Middle frontal gyrus (tissue), 1 donor: ENCODE measurements around the gene TEDDM1.
"Not testable (repeated sequence)": the region's sequence is repeated elsewhere in the genome, so short reads cannot be mapped to it uniquely, and the experiment has no call there.

Experiments
- DNase-seq: peaks from one replicate; pipeline ENCODE4 v3.0.0-alpha.2; 2015; ENCODE audit warnings: low spot score; ENCODE audit errors: extremely low spot score

Gene TEDDM1

DNA sequence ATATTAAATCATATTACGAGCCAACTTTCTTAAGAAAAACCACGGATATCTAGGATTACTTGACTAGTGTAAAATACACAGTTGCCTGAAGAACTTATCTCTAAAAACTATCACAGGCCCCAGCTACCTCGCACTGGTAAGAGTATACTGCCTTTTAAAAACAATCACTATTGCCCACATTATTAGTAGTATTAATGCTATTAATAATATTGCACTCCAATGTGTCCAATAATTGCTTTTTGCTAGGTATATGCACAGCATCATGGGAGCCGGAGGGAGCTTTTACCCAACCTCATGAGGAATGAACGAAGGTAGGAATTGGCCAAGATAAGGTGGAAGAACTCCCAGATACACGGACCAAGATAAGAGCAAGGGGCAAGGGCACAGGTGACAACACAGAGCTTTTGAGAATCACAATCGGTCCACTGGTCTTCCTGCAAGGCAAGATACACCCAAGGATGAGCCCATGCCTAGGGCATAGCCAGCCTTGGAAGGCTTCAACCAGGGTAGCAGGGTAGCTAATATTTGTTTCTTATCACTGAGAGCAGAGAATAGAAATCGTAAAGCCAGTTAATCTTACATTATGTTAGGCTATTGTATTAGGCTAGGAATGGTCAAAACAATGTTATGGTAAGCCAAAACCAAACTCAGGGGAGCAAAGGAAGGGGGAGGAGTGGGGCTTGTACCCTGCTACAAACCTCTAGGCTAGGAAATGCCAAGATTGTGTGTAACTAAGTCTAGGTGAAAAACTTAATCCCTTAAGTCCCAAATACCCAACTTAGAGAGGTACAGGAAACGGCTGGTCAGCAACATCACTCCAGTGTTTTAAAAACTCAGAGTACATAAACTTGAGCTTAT is 18.3 kb downstream of the TEDDM1 start:
- no peak for DNase-seq

- no peak for DNase-seq
Measured at GRCh38 chr1:182380199-182380598, 20.3 kb downstream of the TEDDM1 start.

- not testable (repeated sequence) for DNase-seq
Measured at GRCh38 chr1:182379781-182380180, 20.7 kb downstream of the TEDDM1 start.

- no peak for DNase-seq
Measured at GRCh38 chr1:182376936-182377574, 23.4 kb downstream of the TEDDM1 start.

DNA sequence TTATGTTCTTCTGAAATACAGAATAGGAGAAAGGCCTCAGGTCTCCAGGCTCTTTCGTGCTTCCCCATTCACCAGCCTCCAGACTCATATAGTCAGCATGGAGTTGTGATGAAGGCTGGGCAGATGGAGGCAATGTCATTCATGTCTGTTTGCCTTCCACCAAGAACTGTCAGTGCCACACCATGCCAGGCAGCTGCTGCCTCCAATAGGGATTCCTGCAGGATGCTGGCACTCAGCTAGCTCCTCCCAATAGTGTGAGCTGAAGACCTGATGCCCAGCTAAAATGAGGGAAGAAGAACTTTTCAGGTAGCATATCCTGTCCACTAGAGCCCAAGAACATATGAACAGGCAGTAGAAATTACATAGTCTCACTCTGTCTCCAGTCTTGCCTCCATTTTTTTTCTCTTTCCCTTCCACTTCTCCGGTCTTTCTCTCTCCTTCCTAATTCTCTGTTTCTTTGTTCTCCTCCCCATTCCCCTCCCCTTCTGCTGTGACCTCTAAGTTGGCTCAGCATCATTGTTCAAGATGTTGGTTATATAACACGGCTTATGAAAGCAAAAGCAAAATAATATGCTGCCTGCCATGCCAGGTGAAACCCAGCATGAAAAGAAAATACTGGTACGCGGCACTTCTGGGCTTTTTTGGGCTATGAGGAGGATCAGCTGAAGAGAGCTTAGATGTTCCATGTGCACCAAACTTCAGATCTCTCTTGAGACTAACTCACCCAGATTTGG is 26.2 kb downstream of the TEDDM1 start:
- DNase-seq, result no peak

- no peak for DNase-seq
Measured at GRCh38 chr1:182370532-182370931, 29.9 kb downstream of the TEDDM1 start.

DNA sequence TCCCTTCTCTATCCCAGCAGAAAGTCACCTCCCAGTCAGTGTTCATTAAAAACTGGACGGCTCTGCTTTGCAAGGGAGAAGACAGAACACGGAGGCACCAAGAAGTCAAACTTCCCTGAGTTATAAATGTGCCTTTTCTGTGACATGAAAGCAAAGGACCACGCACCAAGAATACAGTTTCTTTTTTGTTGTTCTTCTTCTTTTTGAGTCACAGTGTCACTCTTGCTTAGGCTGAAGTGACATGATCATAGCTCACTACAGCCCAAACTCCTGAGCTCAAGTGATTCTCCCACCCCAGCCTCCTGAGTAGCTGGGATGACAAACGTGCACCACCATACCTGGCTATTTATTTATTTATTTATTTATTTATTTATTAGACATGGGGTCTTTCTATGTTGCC is 31.6 kb downstream of the TEDDM1 start:
- DNase-seq, result no peak

GRCh38 chr1:182368358-182368757 is 32.1 kb downstream of the TEDDM1 start:
- DNase-seq, result no peak

GRCh38 chr1:182367926-182368325 is 32.5 kb downstream of the TEDDM1 start:
- no peak for DNase-seq

DNA sequence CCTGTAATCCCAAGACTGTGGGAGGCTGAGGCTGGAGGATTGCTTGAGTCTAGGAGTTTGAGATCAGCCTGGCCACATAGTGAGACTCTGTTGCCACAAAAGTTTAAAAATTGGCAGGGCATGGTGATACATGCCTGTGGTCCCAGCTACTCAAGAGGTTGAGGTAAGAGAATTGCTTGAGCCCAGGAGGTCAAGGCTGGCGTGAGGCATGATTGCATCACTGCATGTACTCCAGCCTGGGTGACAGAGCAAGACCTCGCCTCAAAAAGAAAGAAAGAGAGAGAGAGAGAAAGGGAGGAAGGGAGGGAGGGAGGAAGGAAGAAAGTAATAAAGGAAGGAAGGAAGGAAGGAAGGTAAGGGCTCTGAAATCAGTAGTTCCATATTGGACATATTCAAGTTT is 33.9 kb downstream of the TEDDM1 start:
- DNase-seq, result no peak

- no peak for DNase-seq
Measured at GRCh38 chr1:182359645-182360044, 40.8 kb downstream of the TEDDM1 start.

GRCh38 chr1:182357913-182358312 is 42.6 kb downstream of the TEDDM1 start:
- DNase-seq, result no peak

- no peak for DNase-seq
Measured at GRCh38 chr1:182357171-182357570, 43.3 kb downstream of the TEDDM1 start.

DNA sequence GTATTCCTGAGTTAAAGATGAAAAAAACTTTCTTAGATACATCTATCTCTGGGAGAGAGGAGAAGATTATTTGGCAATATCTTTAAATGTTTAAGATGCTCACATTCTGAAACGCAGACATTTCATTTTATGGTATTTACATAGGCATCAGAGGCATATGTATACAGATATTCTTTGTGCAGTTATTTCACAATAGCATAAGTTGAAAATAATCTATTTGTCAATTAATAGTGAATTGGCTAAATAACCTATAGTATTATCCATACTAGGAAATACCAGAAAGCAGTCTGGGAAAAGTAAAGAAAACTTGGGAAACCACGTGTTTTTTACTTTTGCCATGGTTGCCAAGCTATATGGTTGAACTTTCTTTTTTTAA is 44.8 kb downstream of the TEDDM1 start:
- no peak for DNase-seq

GRCh38 chr1:182351790-182352364 is 48.6 kb downstream of the TEDDM1 start:
- DNase-seq, result no peak

DNA sequence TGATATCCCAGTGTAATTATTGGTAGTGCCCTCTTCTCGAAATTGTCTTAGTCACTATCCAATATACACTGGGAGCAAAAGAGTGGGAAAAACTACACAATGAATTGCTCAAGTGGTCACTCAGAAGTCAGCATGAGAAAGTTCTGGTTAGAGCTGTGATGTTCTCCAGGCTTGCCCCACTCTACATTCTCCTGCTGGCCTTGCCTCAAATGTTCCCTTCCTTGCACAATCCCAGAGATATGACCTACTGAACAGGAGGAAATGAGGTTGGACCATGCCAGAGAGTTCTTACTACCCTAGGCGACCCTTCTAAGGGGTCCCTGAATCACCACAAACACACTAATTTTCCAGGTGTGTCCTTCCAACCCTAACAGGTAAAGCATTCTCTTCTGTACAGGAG is 49.6 kb downstream of the TEDDM1 start:
- DNase-seq, result no peak

DNA sequence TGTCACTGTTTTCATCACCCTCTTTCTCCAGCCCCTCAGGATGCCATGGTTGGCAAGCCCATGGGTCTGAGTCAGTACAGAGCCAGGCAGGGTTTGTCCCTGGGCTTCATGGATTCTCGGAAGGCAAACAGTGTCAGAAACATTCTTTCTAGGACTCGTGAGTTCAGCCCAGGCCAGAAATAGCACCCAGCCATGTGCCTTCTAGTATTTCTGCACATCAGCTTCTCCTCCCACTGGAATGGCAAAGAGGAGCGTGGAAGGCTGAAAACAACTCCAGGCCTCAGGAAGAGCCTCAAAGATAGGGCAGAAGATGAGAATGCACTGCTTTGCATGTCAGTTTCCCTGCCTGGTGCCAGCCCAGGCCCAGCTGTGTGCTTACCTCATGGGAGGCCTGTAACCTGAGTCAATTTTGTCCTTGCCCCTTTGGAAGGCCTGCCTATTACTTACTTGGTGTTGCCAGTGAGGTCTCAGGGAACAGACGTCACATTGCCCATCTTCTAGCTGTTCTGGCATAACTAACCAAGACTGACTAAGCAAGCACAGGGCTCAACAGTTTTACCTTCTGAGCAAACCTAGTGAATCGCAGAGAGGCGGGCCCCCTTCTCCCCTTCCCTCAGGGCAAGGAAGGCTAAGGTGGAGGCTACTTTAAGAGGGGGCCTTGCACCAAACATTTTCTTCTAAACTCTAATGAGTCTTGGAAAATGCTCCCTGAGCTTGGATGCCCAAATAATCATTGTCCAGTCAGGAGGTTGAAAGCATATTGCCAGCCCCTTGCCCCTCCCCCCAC is 51.3 kb downstream of the TEDDM1 start:
- no peak for DNase-seq
